Naive thymus-derived CD8-positive, alpha-beta T cell (primary cell): Measurements from ENCODE around the gene LYRM9. TPM values are rescaled to one million over a fixed set of nuclear protein-coding genes. Genes with fewer than 3 reads are reported as not detected.
"Not testable (repeated sequence)": the region's sequence is repeated elsewhere in the genome, so short reads cannot be mapped to it uniquely, and the experiment has no call there.

ENCODE experiments used
- ATAC-seq, 2 donors: fragments of 150-1000 bp; cut with Tn5 transposase in 1 of 2; sonication (Bioruptor Pico), chemical (Tn5 transposase) in 1 of 2; 1 replicate in 1 of 2; 2 replicates in 1 of 2; pipeline ENCODE4 v1.10.0; 2021; ENCODE audit warnings: mild to moderate bottlenecking in 2 of 2, moderate library complexity in 2 of 2
- POLR2A ChIA-PET: fragments of 350-600 bp; sonication (Branson Sonifier 250); formaldehyde crosslinking; loops from one replicate; lab custom pipeline; 2021; ENCODE audit warnings: antibody characterized with exemption; lab: Charles Lee
- DNase-seq, 10 donors: peaks; one replicate each; pipeline versions ENCODE4 v3.0.0 to v3.0.0-alpha.2; 2020 to 2022
- H3K27ac Mint-ChIP-seq, 10 donors: one replicate each; pipeline ENCODE4 v1.8.0; 2020 to 2022; ENCODE audit warnings: mild to moderate bottlenecking in 10 of 10, mixed read lengths in 10 of 10, moderate library complexity in 4 of 10, inconsistent platforms in 1 of 10
- H3K27me3 Mint-ChIP-seq, 5 donors: one replicate each; pipeline ENCODE4 v1.8.0; 2021 to 2022; ENCODE audit warnings: mixed read lengths in 5 of 5
- H3K36me3 Mint-ChIP-seq, 3 donors: one replicate each; pipeline ENCODE4 v1.8.0; 2020 to 2022; ENCODE audit warnings: mixed read lengths in 3 of 3, mild to moderate bottlenecking in 2 of 3, inconsistent platforms in 1 of 3
- H3K4me1 Mint-ChIP-seq, 4 donors: one replicate each; pipeline ENCODE4 v1.8.0; 2021 to 2022; ENCODE audit warnings: mixed read lengths in 4 of 4
- H3K4me3 Mint-ChIP-seq, 10 donors: one replicate each; pipeline ENCODE4 v1.8.0; 2020 to 2022; ENCODE audit warnings: mild to moderate bottlenecking in 10 of 10, mixed read lengths in 10 of 10, moderate library complexity in 6 of 10, inconsistent platforms in 1 of 10
- H3K9me3 Mint-ChIP-seq, 9 donors: one replicate each; pipeline ENCODE4 v1.8.0; 2020 to 2022; ENCODE audit warnings: mixed read lengths in 9 of 9, mild to moderate bottlenecking in 3 of 9, inconsistent platforms in 1 of 9, moderate library complexity in 1 of 9
- polyA plus RNA-seq, 3 donors: library from polyadenylated mRNA; unstranded; fragments of 300-500 nt; fragmentation: Illumina TruSeq; gene quantifications; one replicate each; pipeline ENCODE4 v1.2.3, GENCODE V29; 2021
- total RNA-seq, 8 experiments: library from RNA in 2 of 8; stranded (reverse) in 2 of 8; gene quantifications; one replicate each; pipeline ENCODE4 v1.2.3 and lab custom pipeline; 2021 to 2026

LYRM9 gene
- total and polyA plus RNA-seq, 5 experiments from 2014 or later: 20.8 to 30.9 (median 22.6) TPM

DNA sequence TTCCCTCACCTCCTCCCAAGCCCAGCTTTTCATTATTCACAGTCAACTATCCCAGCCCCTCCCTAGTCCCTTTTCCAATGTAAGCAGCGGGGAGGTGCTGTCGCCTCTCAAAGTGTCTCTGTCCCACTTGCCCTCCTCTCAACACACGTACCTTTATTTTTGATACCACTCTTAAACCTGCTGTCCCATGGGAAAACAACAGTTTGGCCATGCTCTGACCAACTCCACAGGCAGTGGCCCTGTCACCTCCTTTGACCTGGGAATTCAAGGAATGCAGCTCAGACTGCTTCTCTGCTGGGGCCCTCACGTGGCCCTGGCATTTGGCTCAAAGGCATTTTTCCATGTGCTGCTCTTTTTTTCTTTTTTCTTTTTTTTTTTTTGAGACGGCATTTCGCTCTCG is 4.2 kb downstream of the LYRM9 start:
- Mint-ChIP-seq H3K36me3 (peaks cover 0 to 4% (median 0%) of the 10 kb centered on the region in 3 donors), H3K9me3 (no peaks in the 10 kb centered on the region), H3K4me1 (peaks cover 18 to 33% (median 27%) of the 10 kb centered on the region in 4 donors), H3K4me3 (no peak overlapping the region), H3K27ac (peak overlapping the region in 2 of 10 donors; percentile 28 to 45), H3K27me3 (peaks cover 0 to 2% (median 0%) of the 10 kb centered on the region in 5 donors)
- DNase-seq (no peak), ATAC-seq (no peak)
- POLR2A ChIA-PET: no interaction called here

DNA sequence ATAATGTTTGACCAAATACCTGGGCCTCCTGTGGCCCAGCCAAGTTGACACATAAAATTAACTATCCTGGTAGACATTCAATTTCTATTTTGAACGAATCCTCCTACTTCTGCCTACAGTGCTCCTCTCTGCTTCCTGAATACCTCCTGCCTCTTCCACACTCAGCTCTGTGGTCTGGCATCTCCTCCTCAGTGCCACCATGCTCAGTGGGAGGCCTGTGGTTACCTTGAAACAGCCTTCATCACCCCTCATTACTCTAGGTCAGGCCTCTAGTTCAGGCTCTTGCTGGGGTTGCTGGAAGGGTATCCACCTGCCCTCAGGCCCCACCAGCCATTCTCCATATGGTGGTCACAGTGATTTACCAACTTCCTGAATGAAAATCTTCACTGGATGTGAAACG is 5.1 kb downstream of the LYRM9 start:
- Mint-ChIP-seq H3K27ac (peak overlapping the region in 1 of 10 donors; percentile 67), H3K4me1 (peaks cover 11 to 25% (median 21%) of the 10 kb centered on the region in 4 donors), H3K9me3 (no peaks in the 10 kb centered on the region), H3K36me3 (peaks cover 0 to 4% (median 0%) of the 10 kb centered on the region in 3 donors), H3K4me3 (no peak overlapping the region), H3K27me3 (no peaks in the 10 kb centered on the region)
- POLR2A ChIA-PET: interaction anchor here (0.6 kb wide), 1 partner anchor 1200 kb away, joined by 3 read pairs; no protein-coding TSS in a partner anchor
- DNase-seq (no peak), ATAC-seq (no peak)

DNA sequence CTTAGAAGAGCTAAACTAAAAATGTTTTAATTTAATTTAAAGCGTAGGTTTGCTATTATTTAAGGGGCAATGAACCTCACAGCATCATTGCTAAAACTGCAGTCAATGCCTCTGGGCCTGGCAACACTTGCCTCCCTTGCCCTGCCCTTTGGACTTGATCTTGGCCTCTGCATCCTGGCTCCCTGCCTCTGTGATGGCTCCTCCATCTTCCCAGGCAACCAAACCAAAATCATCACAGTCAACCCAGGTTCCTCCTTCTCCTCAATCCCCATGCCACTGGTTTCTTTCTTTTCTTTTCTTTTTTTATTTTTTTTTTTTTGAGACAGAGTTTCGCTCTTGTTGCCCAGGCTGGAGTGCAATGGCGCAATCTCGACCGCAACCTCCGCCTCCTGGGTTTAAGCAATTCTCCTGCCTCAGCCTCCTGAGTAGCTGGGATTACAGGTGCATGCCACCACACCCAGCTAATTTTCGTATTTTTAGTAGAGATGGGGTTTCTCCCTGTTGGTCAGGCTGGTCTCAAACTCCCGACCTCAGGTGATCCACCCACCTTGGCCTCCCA is 6.7 kb downstream of the LYRM9 start:
- not testable (repeated sequence) for H3K36me3 Mint-ChIP-seq, ATAC-seq, H3K9me3 Mint-ChIP-seq, H3K4me3 Mint-ChIP-seq, H3K27me3 Mint-ChIP-seq, DNase-seq
- POLR2A ChIA-PET: interaction anchor here (1.0 kb wide), 1 partner anchor 79 kb away, joined by 3 read pairs; no protein-coding TSS in a partner anchor
- peaks cover 2 to 16% (median 12%) of the 10 kb centered on the region in 4 donors for H3K4me1 Mint-ChIP-seq
- peak overlapping the region in 1 of 10 donors; percentile 56 for H3K27ac Mint-ChIP-seq

DNA sequence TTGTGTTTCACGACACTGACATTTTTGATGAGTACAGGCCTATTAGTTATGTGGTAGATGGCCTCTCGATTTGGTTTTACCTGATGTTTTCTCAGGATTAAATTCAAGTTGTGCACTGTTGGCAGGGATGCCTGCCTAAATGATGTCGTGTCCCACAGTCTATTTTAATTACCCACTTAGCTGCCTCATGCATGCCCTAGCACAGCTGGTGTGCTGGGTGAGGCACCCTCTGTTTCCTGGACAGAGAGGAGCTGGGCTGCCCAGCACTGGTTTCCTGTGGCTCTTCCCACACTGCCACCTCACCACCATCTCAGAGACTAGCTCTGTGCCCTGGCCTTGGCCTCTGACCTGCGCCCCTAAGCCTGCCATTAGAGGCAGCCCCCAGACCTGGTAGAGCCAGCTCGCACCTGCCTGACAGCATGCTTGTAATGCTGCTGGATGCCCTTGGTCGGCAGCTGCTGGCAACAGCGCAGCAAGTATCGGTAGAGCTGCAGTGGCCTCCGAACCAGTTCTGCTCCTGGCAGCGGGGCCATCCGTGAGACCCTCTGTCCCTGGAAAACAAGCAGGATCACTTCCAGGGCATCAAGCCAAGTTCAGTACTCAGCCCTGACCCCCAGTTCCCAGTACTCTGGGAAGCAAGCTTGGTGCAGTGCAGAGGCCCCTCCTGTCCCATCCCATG is 10.9 kb downstream of the LYRM9 start:
- no peak overlapping the region for H3K4me3 Mint-ChIP-seq
- no peak for ATAC-seq
- POLR2A ChIA-PET: interaction anchor here (1.0 to 2.2 kb wide), 2 partner anchors 11 to 75 kb away, joined by 3 to 9 read pairs; partner anchors contain the start of gene LYRM9

DNA sequence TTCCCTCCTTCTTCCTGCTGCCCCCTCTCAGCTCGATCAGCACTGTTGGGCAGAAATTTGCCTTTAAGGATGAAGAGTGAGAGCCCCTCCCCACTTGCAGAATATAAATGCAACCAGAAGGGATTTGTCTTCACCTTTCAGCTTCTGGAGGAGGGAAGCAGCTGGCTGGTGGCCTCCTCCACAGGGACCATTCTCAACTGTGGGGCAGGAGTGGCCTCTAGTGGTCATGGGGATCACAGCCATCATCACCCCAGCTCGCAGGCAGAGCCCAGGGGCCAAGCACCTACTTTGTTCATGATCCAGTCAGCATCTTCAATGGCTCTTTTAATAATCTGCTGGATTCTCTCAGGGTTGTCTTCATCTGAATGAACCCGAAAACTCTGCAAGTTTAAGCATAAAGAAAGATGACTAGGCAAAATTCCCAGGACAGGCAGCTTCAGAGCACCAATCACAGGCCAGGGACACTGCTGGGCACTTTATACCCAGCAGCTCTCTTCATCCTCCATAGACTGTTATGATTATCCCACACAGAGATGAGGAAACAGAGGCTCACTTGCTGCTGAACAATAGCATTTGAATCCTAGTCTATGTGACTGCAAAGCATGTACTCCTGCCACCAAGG is 13.1 kb downstream of the LYRM9 start:
- Mint-ChIP-seq H3K27me3 (no peaks in the 10 kb centered on the region), H3K36me3 (peaks cover 0 to 8% (median 4%) of the 10 kb centered on the region in 3 donors), H3K4me3 (peak overlapping the region in 5 of 10 donors; percentile 1 to 56 (median 36)), H3K4me1 (peaks cover 14 to 24% (median 21%) of the 10 kb centered on the region in 4 donors), H3K27ac (peak overlapping the region in 4 of 10 donors; percentile 29 to 84 (median 73)), H3K9me3 (no peaks in the 10 kb centered on the region)
- POLR2A ChIA-PET: interaction anchor here (0.9 to 3.3 kb wide), 2 partner anchors 13 to 74 kb away, joined by 5 to 30 read pairs; partner anchors contain the start of gene LYRM9
- peak; percentile 34 to 77 (median 58) for DNase-seq
- peak; percentile 66 to 92 for ATAC-seq

More for the DNA sequence above, 10.9 kb downstream of the LYRM9 start:
- Mint-ChIP-seq H3K9me3 (no peaks in the 10 kb centered on the region), H3K27ac (no peak overlapping the region), H3K27me3 (no peaks in the 10 kb centered on the region), H3K4me1 (peaks cover 18 to 24% (median 21%) of the 10 kb centered on the region in 4 donors), H3K36me3 (no peaks in the 10 kb centered on the region)
- DNase-seq: no peak

DNA sequence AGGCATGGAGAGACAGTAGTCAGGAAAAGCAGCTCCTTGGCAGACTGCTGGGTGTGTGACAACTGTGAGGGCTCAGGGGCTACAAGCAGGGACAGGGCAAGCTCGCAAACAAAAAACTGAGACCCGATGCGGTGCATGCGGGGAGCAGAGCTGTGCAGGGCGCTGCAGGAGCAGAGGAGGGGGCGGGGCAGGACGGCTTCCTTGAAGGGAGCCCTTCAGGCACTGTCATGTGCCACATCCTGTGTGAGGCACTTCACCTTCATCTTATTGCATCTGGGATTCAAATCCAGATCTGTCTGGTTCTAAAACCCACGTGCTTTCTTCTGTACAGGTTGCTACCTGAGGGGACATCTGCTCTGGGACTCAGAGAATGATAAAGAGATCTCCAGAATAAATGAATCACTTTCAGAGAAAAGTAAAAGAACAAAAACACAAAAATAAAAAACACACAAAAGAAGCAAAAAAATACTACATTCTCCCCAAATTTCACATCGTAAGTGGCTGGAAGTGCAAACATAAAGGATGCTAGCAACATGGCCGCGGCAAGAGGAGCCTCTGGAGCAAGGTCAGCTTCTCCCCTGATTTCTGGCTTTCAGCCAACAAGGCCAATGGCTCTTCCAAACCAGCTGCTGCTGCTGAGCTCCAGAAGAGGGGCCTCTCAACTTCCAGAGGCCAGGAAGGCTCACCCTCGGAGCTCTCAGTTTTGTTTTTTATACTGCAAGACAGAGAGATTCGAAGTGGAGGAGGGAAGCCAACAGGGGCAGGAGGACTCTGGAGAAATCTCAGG is 14.2 kb downstream of the LYRM9 start:
- Mint-ChIP-seq H3K27ac (peak overlapping the region in 9 of 10 donors; percentile 6 to 79 (median 64)), H3K27me3 (no peaks in the 10 kb centered on the region), H3K36me3 (peaks cover 0 to 15% (median 8%) of the 10 kb centered on the region in 3 donors), H3K4me1 (peaks cover 14 to 24% (median 21%) of the 10 kb centered on the region in 4 donors), H3K9me3 (no peaks in the 10 kb centered on the region), H3K4me3 (peak overlapping the region in 9 of 10 donors; percentile 21 to 61 (median 34))
- DNase-seq: peak in 9 of 10 donors; percentile 4 to 46 (median 27)
- peak; percentile 75 to 93 for ATAC-seq
- POLR2A ChIA-PET: interaction anchor here (0.6 to 3.3 kb wide), 4 partner anchors 13 to 722 kb away, joined by 3 to 30 read pairs (median 4); no protein-coding TSS in a partner anchor

DNA sequence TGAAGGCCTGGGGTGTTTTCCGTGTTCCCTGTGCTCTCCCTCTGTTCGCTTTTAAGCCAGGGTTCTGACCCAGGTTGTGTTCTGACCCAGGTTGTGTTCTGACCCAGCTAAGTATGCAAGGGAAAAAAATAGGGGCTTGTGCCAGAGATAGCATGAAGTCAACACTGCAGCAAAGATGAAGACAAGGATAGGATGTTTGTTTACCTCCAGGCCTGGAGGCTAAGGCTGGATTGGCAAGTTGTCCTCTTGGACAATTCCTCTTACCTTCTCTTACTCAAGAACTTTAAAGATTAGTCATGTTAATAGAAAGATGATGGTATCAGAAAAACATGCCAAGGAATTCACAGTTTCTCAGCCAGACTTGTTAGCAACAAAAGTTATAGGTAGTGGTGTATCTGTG is 19.4 kb downstream of the LYRM9 start:
- ATAC-seq: no peak

DNA sequence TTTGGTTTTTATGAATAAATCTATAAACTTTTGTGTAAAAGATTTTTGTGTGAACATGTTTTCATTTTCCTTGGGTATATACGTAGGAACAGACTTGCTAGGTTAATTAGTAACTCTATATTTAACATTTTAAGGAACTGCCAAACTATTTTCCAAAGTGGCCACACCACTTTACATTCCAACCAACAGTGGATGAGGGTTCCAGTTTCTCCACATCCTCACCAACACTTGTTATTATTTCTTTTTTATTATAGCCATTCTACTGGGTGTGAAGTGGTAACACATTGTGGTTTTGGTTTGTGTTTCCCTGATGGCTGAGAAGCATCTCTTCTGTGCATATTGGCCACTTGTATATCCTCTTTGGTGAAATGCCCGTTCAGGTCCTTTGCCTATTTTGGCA is 20.0 kb downstream of the LYRM9 start:
- H3K27ac Mint-ChIP-seq: no peak overlapping the region
- DNase-seq (no peak), ATAC-seq (no peak)
- H3K9me3 Mint-ChIP-seq: no peaks in the 10 kb centered on the region
- H3K4me3 Mint-ChIP-seq: no peak overlapping the region
- POLR2A ChIA-PET: no interaction called here
- H3K27me3 Mint-ChIP-seq: no peaks in the 10 kb centered on the region
- peaks cover 0 to 4% (median 2%) of the 10 kb centered on the region in 4 donors for H3K4me1 Mint-ChIP-seq
- peaks cover 5 to 19% (median 15%) of the 10 kb centered on the region in 3 donors for H3K36me3 Mint-ChIP-seq

More for the DNA sequence above, 19.4 kb downstream of the LYRM9 start:
- Mint-ChIP-seq H3K9me3 (no peaks in the 10 kb centered on the region), H3K36me3 (peaks cover 5 to 19% (median 15%) of the 10 kb centered on the region in 3 donors), H3K27me3 (no peaks in the 10 kb centered on the region), H3K27ac (no peak overlapping the region), H3K4me1 (peaks cover 3 to 9% (median 7%) of the 10 kb centered on the region in 4 donors), H3K4me3 (no peak overlapping the region)
- DNase-seq: no peak
- POLR2A ChIA-PET: no interaction called here

DNA sequence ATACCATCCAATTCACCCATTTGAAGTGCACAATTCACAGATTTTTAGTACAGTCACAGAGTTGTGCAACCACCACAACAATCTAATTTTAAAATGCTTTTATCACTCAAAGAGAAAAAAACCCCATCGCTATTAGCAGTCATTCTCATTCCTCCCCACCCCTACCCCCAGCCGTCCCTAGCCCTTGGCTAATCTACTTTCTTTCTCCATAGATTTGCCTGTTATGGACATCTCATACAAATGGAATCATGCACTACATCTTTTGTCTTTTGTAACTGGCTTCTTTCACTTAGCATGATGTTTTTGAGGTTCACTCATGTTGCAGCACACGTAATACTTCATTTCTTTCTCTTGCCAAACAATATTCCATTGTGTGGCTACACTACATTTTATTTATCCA is 20.4 kb downstream of the LYRM9 start:
- H3K4me1 Mint-ChIP-seq: no peaks in the 10 kb centered on the region

DNA sequence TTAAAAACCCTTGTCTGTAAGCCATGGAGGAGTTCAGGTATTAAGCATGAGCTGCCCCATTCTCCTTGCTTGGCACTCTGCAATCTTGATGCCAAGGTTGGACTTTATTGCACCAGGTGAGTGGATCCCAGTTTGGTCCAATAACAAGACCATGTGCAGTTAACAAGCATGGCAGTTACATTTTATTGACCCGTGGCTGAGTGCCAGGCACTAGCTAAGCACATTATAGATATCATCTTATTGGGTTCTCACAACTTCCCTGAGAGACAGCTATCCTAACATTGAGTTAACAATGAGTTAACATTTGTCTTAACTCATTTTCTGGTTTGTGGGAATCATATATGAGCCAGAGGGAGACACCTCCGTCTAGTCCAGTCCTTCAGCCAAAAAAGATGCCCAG is 21.8 kb downstream of the LYRM9 start:
- Mint-ChIP-seq H3K4me3 (no peak overlapping the region), H3K27ac (no peak overlapping the region), H3K36me3 (peaks cover 5 to 19% (median 15%) of the 10 kb centered on the region in 3 donors), H3K27me3 (no peaks in the 10 kb centered on the region), H3K4me1 (no peaks in the 10 kb centered on the region), H3K9me3 (no peaks in the 10 kb centered on the region)
- POLR2A ChIA-PET: no interaction called here
- DNase-seq (no peak), ATAC-seq (no peak)

More for the DNA sequence above, 20.4 kb downstream of the LYRM9 start:
- Mint-ChIP-seq H3K27me3 (no peaks in the 10 kb centered on the region), H3K27ac (no peak overlapping the region), H3K36me3 (peaks cover 5 to 19% (median 15%) of the 10 kb centered on the region in 3 donors), H3K9me3 (no peaks in the 10 kb centered on the region), H3K4me3 (no peak overlapping the region)
- POLR2A ChIA-PET: no interaction called here
- DNase-seq (no peak), ATAC-seq (no peak)

DNA sequence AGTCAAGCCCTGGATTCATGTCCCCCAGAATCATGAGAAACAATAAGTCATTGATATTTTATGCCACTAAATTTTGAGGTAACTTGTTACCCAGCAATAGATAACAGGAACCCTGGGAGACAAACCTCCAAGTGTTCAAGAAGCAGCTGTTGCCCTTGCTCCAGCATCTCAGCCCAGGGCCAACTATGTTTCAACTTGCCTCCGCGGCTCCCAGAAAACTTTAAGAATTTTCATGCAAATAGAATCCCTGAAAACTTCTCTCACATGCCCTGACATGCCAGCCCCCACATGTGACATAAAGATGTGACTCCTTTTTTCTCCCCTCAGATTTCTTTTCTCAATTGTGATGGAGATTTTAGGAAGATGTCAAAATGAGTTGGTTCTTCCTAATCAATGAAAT is 22.8 kb downstream of the LYRM9 start:
- Mint-ChIP-seq H3K27ac (peak overlapping the region in 1 of 10 donors; percentile 32), H3K27me3 (no peaks in the 10 kb centered on the region), H3K4me1 (no peaks in the 10 kb centered on the region), H3K36me3 (peaks cover 5 to 14% (median 13%) of the 10 kb centered on the region in 3 donors), H3K4me3 (no peak overlapping the region), H3K9me3 (no peaks in the 10 kb centered on the region)
- ATAC-seq (no peak), DNase-seq (no peak)
- POLR2A ChIA-PET: no interaction called here

DNA sequence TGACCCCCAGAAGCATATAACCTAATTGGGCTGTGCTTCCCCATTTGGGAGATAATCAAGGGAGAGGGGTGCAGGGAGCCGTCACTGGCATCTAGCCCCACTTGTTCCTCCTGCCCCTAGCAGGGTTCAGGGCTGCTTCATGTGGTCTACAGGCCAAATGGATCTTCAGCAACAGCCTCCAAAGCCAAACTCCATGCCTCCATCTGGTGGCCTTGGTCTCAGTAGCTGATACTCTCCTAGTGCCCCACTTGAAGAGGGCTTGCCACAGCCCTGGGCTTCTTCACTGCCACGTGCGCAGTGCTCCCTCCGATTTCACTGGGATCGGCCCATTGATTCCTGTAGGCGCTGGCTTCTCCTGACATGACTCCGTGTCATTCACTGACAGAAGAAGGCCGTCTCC is 24.6 kb downstream of the LYRM9 start:
- Mint-ChIP-seq H3K36me3 (peaks cover 3% of the 10 kb centered on the region in 3 donors), H3K4me1 (no peaks in the 10 kb centered on the region), H3K9me3 (no peaks in the 10 kb centered on the region), H3K4me3 (no peak overlapping the region), H3K27ac (no peak overlapping the region), H3K27me3 (no peaks in the 10 kb centered on the region)
- POLR2A ChIA-PET: no interaction called here
- no peak for DNase-seq
- no peak for ATAC-seq
